Smooth muscle cell (in vitro differentiated cells): ENCODE data around the gene SPTBN5. TPM values are rescaled to one million over a fixed set of nuclear protein-coding genes. Genes with fewer than 3 reads are reported as not detected.

ENCODE experiments used
- DNase-seq: peaks from one replicate; lab custom pipeline; 2025; ENCODE audit not compliant: unreplicated experiment; lab: John Stamatoyannopoulos, UW
- H2AFZ ChIP-seq: fragments of 200-600 bp; sonication (generic); 2 replicates; pipeline ENCODE4 v1.6.0; 2016; ENCODE audit warnings: antibody characterized with exemption, low read depth, mild to moderate bottlenecking
- H3F3A ChIP-seq: fragments of 200-600 bp; sonication (generic); 2 replicates; pipeline ENCODE4 v1.6.0; 2017; ENCODE audit warnings: antibody characterized with exemption, low read depth
- H3K27ac ChIP-seq: fragments of 200-600 bp; sonication (generic); 2 replicates; pipeline ENCODE4 v1.5.1; 2016; ENCODE audit warnings: low read depth, mild to moderate bottlenecking
- H3K27me3 ChIP-seq: fragments of 200-600 bp; sonication (generic); 2 replicates; pipeline ENCODE4 v1.6.1; 2016; ENCODE audit warnings: low read depth, mild to moderate bottlenecking
- H3K36me3 ChIP-seq: fragments of 200-600 bp; sonication (generic); 2 replicates; pipeline ENCODE4 v1.5.1; 2016; ENCODE audit warnings: low read depth
- H3K4me1 ChIP-seq: fragments of 200-600 bp; sonication (generic); 2 replicates; pipeline ENCODE4 v1.5.1; 2016; ENCODE audit warnings: low read depth
- H3K4me2 ChIP-seq: fragments of 200-600 bp; sonication (generic); 2 replicates; pipeline ENCODE4 v1.6.0; 2016; ENCODE audit warnings: mild to moderate bottlenecking
- H3K4me3 ChIP-seq: fragments of 200-600 bp; sonication (generic); 2 replicates; pipeline ENCODE4 v1.5.1; 2016; ENCODE audit warnings: mild to moderate bottlenecking
- H3K79me2 ChIP-seq: fragments of 200-600 bp; sonication (generic); 2 replicates; pipeline ENCODE4 v1.6.0; 2016; ENCODE audit warnings: low read depth, mild to moderate bottlenecking
- H3K9ac ChIP-seq: fragments of 200-600 bp; sonication (generic); 2 replicates; pipeline ENCODE4 v1.6.0; 2016; ENCODE audit warnings: low read depth
- H3K9me3 ChIP-seq: fragments of 200-600 bp; sonication (generic); replicated peaks from 2 replicates; pipeline ENCODE4 v1.5.1; 2016; ENCODE audit warnings: low read depth
- H4K20me1 ChIP-seq: fragments of 200-600 bp; sonication (generic); 2 replicates; pipeline ENCODE4 v1.6.0; 2016; ENCODE audit warnings: low read depth
- WGBS: methylation state at CpG from one replicate; pipeline ENCODE4 v1.1.7; 2016; ENCODE audit warnings: low lambda C conversion rate; 5-methylcytosine and 5-hydroxymethylcytosine counted together
- polyA plus RNA-seq: library from polyadenylated mRNA; unstranded; fragments of >200 nt; fragmentation: Nextera tagmentation; extraction: Ambion mirVana; gene quantifications from 2 replicates; pipeline ENCODE4 v1.2.1, GENCODE V29; 2016
- total RNA-seq: library from RNA; depleted of rRNA; stranded (reverse); fragments of >200 nt; gene quantifications from 2 replicates; pipeline ENCODE4 v1.2.3, GENCODE V29; 2014
- TF ChIP-seq, protein P1 (sequence below): fragments of 200-600 bp; sonication (generic); IDR thresholded peaks from 2 replicates; pipeline ENCODE4 v1.5.1; 2017; ENCODE audit warnings: borderline replicate concordance, mild to moderate bottlenecking, antibody characterized with exemption; ENCODE audit not compliant: insufficient read depth, poor library complexity, severe bottlenecking

SPTBN5 gene
- total and polyA plus RNA-seq, 2 experiments from 2014 or later = 0.04 to 0.08 TPM

DNA sequence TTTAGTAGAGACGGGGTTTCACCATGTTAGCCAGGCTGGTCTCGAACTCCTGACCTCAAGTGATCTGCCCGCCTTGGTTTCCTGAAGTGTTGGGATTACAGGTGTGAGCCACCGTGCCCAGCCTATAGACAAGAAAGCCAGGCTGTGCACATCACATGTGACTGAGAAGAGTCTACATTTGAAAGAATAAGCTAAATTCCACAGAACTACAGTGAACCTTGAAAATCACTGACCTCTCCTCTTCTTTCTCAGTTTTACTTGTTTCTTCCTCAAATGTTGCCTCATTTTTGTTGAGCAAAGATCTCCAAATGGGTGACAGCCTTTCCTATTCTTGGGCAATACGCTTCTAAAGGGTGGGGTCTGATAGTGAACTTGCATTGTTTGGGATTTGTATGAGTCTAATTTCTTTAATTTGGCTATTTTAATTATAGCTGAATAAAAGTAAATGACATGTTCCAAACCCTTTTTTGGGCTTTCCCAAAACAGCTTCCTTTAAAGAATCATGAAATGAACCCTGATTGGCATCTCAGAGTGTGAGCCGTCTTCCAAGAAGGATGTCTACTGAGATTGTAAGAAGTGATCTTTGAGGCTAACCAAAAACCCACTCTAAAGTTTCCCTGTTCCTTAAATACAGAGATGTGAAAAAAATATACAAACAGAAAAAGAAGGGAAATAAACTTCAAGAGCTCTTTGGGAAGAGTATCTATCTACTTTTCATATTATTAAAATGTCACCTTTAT is 21.6 kb upstream of the SPTBN5 start:
- Histone ChIP-seq H3K27me3 (no peaks in the 10 kb centered on the region), H4K20me1 (peaks cover 27% of the 10 kb centered on the region), H3K27ac (no peak overlapping the region), H3K4me3 (no peak overlapping the region), H3K9ac (no peak overlapping the region), H3K9me3 (no peaks in the 10 kb centered on the region), H3K4me2 (no peak overlapping the region), H3K36me3 (no peaks in the 10 kb centered on the region), H3K79me2 (peaks cover 4% of the 10 kb centered on the region), H2AFZ (no peak overlapping the region), H3K4me1 (no peaks in the 10 kb centered on the region), H3F3A (peaks cover 12% of the 10 kb centered on the region)
- 99% methylated on average over 6 of the region's 6 CpGs for WGBS
- no peak for DNase-seq
- TF ChIP-seq, protein P1, sequence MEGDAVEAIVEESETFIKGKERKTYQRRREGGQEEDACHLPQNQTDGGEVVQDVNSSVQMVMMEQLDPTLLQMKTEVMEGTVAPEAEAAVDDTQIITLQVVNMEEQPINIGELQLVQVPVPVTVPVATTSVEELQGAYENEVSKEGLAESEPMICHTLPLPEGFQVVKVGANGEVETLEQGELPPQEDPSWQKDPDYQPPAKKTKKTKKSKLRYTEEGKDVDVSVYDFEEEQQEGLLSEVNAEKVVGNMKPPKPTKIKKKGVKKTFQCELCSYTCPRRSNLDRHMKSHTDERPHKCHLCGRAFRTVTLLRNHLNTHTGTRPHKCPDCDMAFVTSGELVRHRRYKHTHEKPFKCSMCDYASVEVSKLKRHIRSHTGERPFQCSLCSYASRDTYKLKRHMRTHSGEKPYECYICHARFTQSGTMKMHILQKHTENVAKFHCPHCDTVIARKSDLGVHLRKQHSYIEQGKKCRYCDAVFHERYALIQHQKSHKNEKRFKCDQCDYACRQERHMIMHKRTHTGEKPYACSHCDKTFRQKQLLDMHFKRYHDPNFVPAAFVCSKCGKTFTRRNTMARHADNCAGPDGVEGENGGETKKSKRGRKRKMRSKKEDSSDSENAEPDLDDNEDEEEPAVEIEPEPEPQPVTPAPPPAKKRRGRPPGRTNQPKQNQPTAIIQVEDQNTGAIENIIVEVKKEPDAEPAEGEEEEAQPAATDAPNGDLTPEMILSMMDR = no peak

DNA sequence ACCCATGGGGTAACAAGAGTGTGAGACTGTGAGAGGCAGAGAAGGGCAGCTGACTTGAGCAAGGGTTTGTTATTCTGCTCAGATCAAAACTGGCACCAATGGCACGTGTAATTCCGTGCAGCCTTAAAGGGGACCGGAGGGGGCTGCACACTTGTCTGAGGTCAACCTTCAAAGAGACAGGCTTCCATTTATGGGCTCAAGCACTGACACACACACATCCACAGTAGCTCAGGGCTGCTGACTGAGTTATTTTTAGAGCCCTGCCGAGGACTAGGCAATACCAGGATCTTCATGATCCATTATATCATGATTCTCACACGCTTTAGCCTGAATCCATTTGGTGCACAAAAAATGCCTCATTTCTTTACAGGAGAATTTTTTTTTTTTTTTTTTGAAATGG is 20.6 kb upstream of the SPTBN5 start:
- H3K9ac ChIP-seq = no peak overlapping the region
- H3F3A ChIP-seq = peaks cover 12% of the 10 kb centered on the region
- WGBS = 77% methylated on average over 5 of the region's 5 CpGs
- no peaks in the 10 kb centered on the region for H3K9me3 ChIP-seq
- no peak overlapping the region for H3K27ac ChIP-seq
- TF ChIP-seq, protein P1 = no peak
- H3K4me3 ChIP-seq = no peak overlapping the region
- no peak for DNase-seq
- no peaks in the 10 kb centered on the region for H3K4me1 ChIP-seq
- H3K4me2 ChIP-seq = no peak overlapping the region
- H4K20me1 ChIP-seq = peaks cover 21% of the 10 kb centered on the region
- H3K27me3 ChIP-seq = no peaks in the 10 kb centered on the region
- H3K36me3 ChIP-seq = no peaks in the 10 kb centered on the region
- H2AFZ ChIP-seq = no peak overlapping the region
- peaks cover 4% of the 10 kb centered on the region for H3K79me2 ChIP-seq

GRCh38 chr15:41913256-41913655 is 19.4 kb upstream of the SPTBN5 start:
- Histone ChIP-seq H3F3A (peaks cover 11% of the 10 kb centered on the region), H3K27me3 (no peaks in the 10 kb centered on the region), H2AFZ (no peak overlapping the region), H3K27ac (no peak overlapping the region), H3K4me2 (no peak overlapping the region), H3K9ac (no peak overlapping the region), H3K4me1 (no peaks in the 10 kb centered on the region), H3K9me3 (no peaks in the 10 kb centered on the region), H3K79me2 (peaks cover 4% of the 10 kb centered on the region), H3K36me3 (no peaks in the 10 kb centered on the region), H3K4me3 (no peak overlapping the region), H4K20me1 (peaks cover 17% of the 10 kb centered on the region)
- TF ChIP-seq, protein P1 = no peak
- WGBS = 95% methylated on average over 3 of the region's 3 CpGs
- no peak for DNase-seq
